GM10266 (cell line): ENCODE data around the gene SETD5.

ENCODE experiments used
- DNase-seq: peaks from one replicate; pipeline ENCODE4 v3.0.0; 2012; ENCODE audit errors: extremely low spot score
- TF ChIP-seq, protein P1 (sequence below): IDR thresholded peaks from 2 replicates; pipeline ENCODE4 v1.5.1; 2012; ENCODE audit warnings: mild to moderate bottlenecking, low read depth; ENCODE audit not compliant: control insufficient read depth, insufficient read depth; ENCODE audit errors: missing control alignments

SETD5 gene

DNA sequence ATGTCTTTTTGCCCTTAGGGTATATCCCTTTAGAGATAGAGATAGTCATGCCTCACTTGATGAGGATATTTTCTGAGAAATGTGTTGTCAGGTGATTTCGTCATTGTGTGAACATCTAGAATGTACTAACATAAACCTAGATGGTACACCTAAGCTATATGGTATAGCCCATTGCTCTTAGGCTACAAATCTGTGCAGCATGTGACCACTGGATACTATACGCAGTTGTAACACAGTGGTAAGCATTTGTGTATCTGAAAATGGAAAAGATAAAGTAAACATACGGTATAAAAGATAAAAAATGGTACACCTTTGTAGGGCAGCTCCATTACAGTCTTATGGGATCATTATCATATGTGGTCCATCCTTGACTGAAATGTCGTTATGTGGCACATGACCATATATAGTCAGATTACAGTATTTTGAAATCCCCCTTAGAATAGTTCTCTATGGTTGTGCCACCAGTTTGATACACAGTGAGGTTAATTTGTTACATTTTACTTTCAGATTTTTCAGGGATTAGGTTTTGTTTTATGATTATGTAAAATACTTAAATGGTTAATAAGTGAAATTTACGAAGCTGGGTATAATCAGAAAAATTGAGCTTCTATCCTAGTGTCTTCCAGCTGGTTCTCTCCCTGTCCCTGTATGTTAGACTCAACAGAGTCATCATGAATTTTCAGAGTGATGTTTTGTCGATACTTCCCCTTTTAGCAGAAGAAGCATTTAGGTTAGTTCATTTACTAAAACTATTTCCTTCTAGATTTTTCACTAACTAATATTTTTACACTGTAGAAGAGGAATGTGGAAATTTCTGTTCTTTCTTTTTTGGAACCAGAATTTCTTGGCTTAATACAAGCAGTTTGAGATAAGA, 12.8 kb downstream of the SETD5 start:
- TF ChIP-seq, protein P1, sequence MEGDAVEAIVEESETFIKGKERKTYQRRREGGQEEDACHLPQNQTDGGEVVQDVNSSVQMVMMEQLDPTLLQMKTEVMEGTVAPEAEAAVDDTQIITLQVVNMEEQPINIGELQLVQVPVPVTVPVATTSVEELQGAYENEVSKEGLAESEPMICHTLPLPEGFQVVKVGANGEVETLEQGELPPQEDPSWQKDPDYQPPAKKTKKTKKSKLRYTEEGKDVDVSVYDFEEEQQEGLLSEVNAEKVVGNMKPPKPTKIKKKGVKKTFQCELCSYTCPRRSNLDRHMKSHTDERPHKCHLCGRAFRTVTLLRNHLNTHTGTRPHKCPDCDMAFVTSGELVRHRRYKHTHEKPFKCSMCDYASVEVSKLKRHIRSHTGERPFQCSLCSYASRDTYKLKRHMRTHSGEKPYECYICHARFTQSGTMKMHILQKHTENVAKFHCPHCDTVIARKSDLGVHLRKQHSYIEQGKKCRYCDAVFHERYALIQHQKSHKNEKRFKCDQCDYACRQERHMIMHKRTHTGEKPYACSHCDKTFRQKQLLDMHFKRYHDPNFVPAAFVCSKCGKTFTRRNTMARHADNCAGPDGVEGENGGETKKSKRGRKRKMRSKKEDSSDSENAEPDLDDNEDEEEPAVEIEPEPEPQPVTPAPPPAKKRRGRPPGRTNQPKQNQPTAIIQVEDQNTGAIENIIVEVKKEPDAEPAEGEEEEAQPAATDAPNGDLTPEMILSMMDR = no peak
- no peak for DNase-seq

DNA sequence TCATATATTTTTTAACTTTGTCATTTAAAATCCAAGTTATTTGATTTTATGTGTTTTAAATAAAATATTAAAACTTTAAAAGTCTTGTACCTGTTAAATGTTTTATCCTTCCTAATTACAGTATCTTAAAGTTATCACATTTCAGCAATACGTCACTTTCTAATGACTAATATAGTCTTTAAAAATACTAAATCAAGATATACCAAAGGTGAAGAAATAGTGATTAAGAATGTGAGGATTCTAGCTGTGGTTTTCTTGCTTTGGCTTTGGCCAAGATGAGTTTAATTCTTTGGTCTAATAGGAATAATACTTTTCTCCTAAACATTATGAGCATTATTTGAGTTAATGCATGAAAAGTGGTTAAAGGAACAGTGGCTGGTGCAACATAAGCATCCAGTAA, 13.9 kb downstream of the SETD5 start:
- DNase-seq = no peak
- TF ChIP-seq, protein P1 = no peak

DNA sequence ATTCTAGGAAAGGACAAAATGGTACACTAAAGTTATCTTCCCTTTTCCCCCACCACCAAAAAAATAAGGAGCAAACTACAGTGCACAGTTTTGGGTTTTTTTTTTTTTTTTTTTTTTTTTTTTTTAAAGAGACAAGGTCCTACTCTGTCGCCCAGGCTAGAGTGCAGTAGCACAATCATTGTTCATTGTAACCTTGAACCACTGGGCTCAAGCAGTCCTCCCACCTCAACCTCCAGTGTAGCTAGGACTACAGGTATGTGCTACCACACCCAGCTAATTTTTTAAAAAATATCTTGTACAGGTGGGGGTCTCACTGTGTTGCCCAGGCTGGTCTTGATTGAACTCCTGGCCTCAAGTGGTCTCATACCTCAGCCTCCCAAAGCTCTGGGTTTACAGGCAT, 14.9 kb downstream of the SETD5 start:
- TF ChIP-seq, protein P1 = no peak
- no peak for DNase-seq

DNA sequence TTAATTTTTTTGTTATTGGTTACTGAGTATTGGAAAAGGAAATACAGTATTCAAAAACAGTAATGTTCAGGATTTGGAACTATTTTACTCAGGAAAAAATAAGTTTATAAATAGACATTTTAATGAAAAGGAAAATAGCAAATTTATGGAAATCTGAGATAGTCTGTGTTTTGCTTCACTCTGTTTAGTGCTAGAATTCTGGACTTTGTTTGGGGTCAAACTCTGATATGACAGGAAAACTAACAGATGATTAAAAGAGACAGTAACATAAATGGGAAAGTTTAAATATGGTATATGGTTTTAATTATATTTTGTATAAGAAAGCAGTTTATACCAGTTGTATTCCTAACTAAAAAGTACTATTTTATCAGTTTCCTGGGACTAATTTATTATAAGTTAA, 17.4 kb downstream of the SETD5 start:
- DNase-seq = no peak
- TF ChIP-seq, protein P1 = no peak

DNA sequence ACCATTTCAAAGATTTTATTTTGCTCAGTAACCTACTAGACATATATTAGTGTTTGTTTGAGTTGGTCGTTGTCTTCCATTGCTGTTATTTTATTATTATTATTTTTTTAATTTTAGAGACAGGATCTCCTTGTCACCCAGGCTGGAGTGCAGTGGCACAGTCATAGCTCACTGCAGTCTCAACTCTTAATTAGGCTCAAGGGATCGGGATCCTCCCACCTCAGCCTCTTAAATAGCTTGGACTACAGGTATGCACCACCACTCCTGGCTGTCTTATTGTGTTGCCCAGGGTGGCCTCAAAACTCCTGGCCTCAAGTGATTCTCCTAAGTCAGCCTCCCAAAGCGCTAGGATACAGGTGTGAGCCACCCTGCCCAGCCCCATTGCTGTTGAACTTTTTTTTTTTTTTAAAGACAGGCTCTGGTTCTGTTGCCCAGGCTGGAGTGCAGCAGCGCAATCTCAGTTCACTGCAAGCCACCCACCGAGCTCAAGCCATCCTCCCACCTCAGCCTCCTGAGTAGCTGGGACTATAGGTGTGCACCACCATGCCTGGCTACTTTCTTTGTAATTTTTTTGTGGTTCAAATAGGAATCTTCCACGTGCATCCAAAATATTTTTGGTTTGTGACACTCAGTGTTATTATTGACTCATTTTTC, 18.2 kb downstream of the SETD5 start:
- DNase-seq = no peak
- TF ChIP-seq, protein P1 = no peak

DNA sequence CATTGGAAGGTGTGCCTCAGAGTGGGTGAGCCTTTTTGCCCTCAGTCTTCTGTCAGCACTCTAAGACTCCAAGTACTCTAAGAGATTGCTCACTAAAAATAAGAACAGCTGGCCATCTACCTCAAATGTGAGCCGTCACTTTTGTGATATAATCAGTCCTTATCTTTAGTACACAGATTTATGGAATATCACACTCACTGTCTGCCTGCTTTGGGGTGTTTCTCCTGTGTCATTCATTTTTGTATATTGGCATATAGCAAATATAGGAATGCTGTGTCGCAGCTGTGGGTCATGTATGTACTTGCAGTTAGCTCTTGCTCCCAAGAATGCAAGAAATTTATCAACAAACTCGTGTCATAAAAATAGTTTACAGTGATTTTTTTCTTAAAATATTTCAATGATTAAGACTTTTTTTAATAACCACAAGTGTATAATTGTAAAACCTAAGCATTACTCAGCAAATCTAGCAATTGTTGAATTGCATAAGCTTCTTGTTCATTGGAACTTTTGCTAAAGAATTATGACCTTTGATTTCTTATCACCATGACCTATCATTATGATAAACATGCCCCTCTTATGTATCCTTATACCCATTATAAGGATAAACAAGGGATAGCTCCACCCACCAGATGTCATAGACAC, 18.8 kb downstream of the SETD5 start:
- DNase-seq = no peak
- TF ChIP-seq, protein P1 = no peak
